HepG2 (cell line): Measurements from ENCODE around the gene FAM83G. TPM values are rescaled to one million over a fixed set of nuclear protein-coding genes. Genes with fewer than 3 reads are reported as not detected.

Experiments used
- AGO2 ChIP-seq: fragments of 200-400 bp; formaldehyde crosslinking; optimal IDR thresholded peaks from 2 replicates; pipeline ENCODE3; 2017; ENCODE audit warnings: mild to moderate bottlenecking, low read depth, low read length, moderate library complexity
- DPF2 ChIP-seq: sonication (generic); formaldehyde crosslinking; IDR thresholded peaks from 2 replicates; pipeline ENCODE4 v1.4.0; 2020; ENCODE audit warnings: mild to moderate bottlenecking, low read depth, missing genetic modification reagents, borderline replicate concordance
- FOXO1 ChIP-seq: sonication (generic); formaldehyde crosslinking; IDR thresholded peaks from 2 replicates; pipeline ENCODE4 v1.4.0; 2020; ENCODE audit warnings: missing genetic modification reagents
- GTF2F1 ChIP-seq: fragments of 150-350 bp; IDR thresholded peaks from 2 replicates; pipeline ENCODE4 v1.6.1; 2014; ENCODE audit warnings: low read length
- GTF3A ChIP-seq: sonication (generic); formaldehyde crosslinking; conservative IDR thresholded peaks from 2 replicates; pipeline ENCODE4 v1.4.0; 2020; ENCODE audit warnings: mild to moderate bottlenecking, missing genetic modification reagents
- MAZ ChIP-seq, 2 experiments: sonication (generic) in 1 of 2; formaldehyde crosslinking in 1 of 2; IDR thresholded peaks; 2 replicates each; pipeline versions ENCODE4 v1.5.0 to v1.6.1; 2012 to 2020; ENCODE audit warnings: low read depth in 2 of 2, mild to moderate bottlenecking in 2 of 2, borderline replicate concordance in 1 of 2, improper control_type of control experiment in 1 of 2, low read length in 1 of 2, missing genetic modification reagents in 1 of 2, moderate library complexity in 1 of 2
- RFXANK ChIP-seq: IDR thresholded peaks from 2 replicates; pipeline ENCODE4 v1.6.1; 2016
- RXRB ChIP-seq: IDR thresholded peaks from 2 replicates; pipeline ENCODE4 v1.6.1; 2016; ENCODE audit warnings: borderline replicate concordance, missing genetic modification reagents, missing compliant biosample characterization
- SP2 ChIP-seq: sonication (generic); formaldehyde crosslinking; IDR thresholded peaks from 2 replicates; pipeline ENCODE4 v1.5.1; 2020; ENCODE audit warnings: mild to moderate bottlenecking, missing genetic modification reagents
- TMF1 ChIP-seq: sonication (generic); formaldehyde crosslinking; IDR thresholded peaks from 2 replicates; pipeline ENCODE4 v1.8.1; 2022; ENCODE audit warnings: low read depth, missing genetic modification reagents
- ZEB1 ChIP-seq: IDR thresholded peaks from 2 replicates; pipeline ENCODE4 v1.6.1; 2012; ENCODE audit warnings: mild to moderate bottlenecking, low read depth, inconsistent platforms; ENCODE audit not compliant: insufficient replicate concordance
- ZFX ChIP-seq: sonication (generic); formaldehyde crosslinking; IDR thresholded peaks from 2 replicates; pipeline ENCODE4 v1.4.0; 2020; ENCODE audit warnings: mild to moderate bottlenecking, low read depth, missing genetic modification reagents, moderate library complexity
- ZNF124 ChIP-seq: sonication (generic); formaldehyde crosslinking; IDR thresholded peaks from 2 replicates; pipeline ENCODE4 v1.4.0; 2020; ENCODE audit warnings: missing genetic modification reagents
- ZNF24 ChIP-seq: fragments of 450-650 bp; IDR thresholded peaks from 2 replicates; pipeline ENCODE4 v1.6.1; 2017; ENCODE audit warnings: antibody characterized with exemption, mild to moderate bottlenecking
- polyA plus RNA-seq, 8 experiments: library from polyadenylated mRNA; depleted of rRNA in 3 of 8; stranded (reverse) in 7 of 8; unstranded in 1 of 8; fragments of >200 nt; fragmentation: Illumina TruSeq in 4 of 8; extraction: Trizol in 4 of 8; gene quantifications; 2 replicates each; pipeline versions ENCODE4 v1.2.1 to v1.2.3, GENCODE V29; 2011 to 2016; ENCODE audit warnings: low read depth in 4 of 8, missing spikeins in 1 of 8, mixed read lengths in 1 of 8; ENCODE audit not compliant: insufficient read depth in 1 of 8
- total RNA-seq, 5 experiments: library from RNA; depleted of rRNA; stranded (reverse); fragments of >200 nt; fragmentation: Illumina TruSeq; extraction: Trizol; gene quantifications; 2 replicates each; pipeline ENCODE4 v1.2.3, GENCODE V29; 2016; ENCODE audit warnings: low read depth in 1 of 5
- TF ChIP-seq, protein P1 (sequence below): sonication (generic); formaldehyde crosslinking; IDR thresholded peaks from 2 replicates; pipeline ENCODE4 v1.8.0; 2022; ENCODE audit warnings: missing genetic modification reagents, low read depth, mild to moderate bottlenecking, borderline replicate concordance
- TF ChIP-seq, protein P2 (sequence below): sonication (generic); formaldehyde crosslinking; IDR thresholded peaks from 2 replicates; pipeline ENCODE4 v1.5.0; 2020; ENCODE audit warnings: missing genetic modification reagents, mild to moderate bottlenecking, borderline replicate concordance
- TF ChIP-seq, protein P3 (sequence below): sonication (generic); formaldehyde crosslinking; IDR thresholded peaks from 2 replicates; pipeline ENCODE4 v1.4.0; 2020; ENCODE audit warnings: missing genetic modification reagents
- TF ChIP-seq, protein P4 (sequence below): sonication (generic); formaldehyde crosslinking; IDR thresholded peaks from 2 replicates; pipeline ENCODE4 v1.5.0; 2020; ENCODE audit warnings: missing genetic modification reagents
- TF ChIP-seq, protein P5 (sequence below): sonication (generic); formaldehyde crosslinking; IDR thresholded peaks from 2 replicates; pipeline ENCODE4 v1.4.0; 2020; ENCODE audit warnings: missing genetic modification reagents

The FAM83G gene
- total and polyA plus RNA-seq, 2 of the 13 experiments (the other 11 are each of a cell fraction or from before 2014, with no cell fraction given), result 13.7 to 18.6 TPM

DNA sequence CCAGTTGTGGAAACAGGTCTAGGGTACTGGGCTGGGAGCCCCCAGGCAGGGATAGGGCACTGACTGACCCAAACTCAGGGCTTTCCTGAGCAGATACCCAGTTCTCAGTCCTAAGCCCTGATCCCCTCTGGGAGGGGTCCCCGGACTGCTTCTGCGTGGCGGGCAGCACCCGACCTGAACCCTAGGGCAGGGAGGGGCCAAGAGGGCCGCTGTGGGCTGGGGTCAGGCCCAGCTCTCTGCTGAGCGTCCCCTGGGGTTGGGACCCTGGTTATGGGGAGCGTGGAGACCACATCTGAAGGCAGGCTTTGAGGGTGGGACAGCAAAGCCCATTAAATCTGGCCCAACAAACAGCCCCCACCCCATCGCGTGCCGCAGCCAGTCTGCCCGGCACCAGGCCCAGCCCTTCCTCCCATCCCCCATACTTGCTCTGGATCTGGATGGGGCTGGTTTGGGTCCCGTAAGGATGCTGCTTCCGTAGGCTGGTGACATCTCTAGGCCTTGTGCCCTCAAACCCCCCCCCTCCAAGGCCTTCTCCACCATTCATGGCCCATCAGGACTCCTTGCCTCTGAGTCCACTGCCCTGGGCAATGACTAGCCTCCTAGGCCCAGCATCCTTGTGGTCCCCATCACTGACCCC, 691 bp upstream of the FAM83G start (continued):
- TF ChIP-seq RXRB (no peak), ZNF124 (no peak), ZFX (no peak; the same call in 1 of the 2 replicates), GTF2F1 (no peak), DPF2 (no peak), AGO2 (peak; percentile 45), RFXANK (CRISPR knock-in tag) (no peak), ZEB1 (no peak), SP2 (peak; percentile 23; the same call in 1 of the 2 replicates), GTF3A (CRISPR knock-in tag) (0 out of 2 replicates have a peak, but pooled peaks have one; percentile 17), TMF1 (CRISPR knock-in tag) (no peak), MAZ (IDR thresholded peaks at IDR 0.05; ENCODE audit: borderline replicate concordance, low read depth, low read length) (no peak), MAZ (CRISPR knock-in tag; IDR thresholded peaks at IDR 0.05; ENCODE audit: low read depth) (peak; percentile 8; the same call in 1 of the 2 replicates), FOXO1 (no peak), ZNF24 (no peak)
- TF ChIP-seq, protein P1, sequence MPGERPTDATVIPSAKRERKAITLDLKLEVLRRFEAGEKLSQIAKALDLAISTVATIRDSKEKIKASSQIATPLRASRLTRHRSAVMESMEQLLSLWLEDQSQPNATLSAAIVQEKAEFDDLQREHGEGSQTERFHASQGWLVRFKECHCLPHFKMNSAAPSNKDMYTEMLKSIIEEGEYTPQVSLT (CRISPR knock-in tag), result no peak
- TF ChIP-seq, protein P2, sequence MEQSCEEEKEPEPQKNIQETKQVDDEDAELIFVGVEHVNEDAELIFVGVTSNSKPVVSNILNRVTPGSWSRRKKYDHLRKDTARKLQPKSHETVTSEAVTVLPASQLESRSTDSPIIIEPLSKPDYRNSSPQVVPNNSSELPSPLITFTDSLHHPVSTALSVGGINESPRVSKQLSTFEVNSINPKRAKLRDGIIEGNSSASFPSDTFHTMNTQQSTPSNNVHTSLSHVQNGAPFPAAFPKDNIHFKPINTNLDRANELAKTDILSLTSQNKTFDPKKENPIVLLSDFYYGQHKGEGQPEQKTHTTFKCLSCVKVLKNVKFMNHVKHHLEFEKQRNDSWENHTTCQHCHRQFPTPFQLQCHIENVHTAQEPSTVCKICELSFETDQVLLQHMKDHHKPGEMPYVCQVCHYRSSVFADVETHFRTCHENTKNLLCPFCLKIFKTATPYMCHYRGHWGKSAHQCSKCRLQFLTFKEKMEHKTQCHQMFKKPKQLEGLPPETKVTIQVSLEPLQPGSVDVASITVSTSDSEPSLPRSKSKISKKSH (CRISPR knock-in tag), result peak; percentile 41; the same call in 1 of the 2 replicates
- TF ChIP-seq, protein P3, sequence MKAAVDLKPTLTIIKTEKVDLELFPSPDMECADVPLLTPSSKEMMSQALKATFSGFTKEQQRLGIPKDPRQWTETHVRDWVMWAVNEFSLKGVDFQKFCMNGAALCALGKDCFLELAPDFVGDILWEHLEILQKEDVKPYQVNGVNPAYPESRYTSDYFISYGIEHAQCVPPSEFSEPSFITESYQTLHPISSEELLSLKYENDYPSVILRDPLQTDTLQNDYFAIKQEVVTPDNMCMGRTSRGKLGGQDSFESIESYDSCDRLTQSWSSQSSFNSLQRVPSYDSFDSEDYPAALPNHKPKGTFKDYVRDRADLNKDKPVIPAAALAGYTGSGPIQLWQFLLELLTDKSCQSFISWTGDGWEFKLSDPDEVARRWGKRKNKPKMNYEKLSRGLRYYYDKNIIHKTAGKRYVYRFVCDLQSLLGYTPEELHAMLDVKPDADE, result 0 out of 2 replicates have a peak, but pooled peaks have one; percentile 40
- TF ChIP-seq, protein P4, sequence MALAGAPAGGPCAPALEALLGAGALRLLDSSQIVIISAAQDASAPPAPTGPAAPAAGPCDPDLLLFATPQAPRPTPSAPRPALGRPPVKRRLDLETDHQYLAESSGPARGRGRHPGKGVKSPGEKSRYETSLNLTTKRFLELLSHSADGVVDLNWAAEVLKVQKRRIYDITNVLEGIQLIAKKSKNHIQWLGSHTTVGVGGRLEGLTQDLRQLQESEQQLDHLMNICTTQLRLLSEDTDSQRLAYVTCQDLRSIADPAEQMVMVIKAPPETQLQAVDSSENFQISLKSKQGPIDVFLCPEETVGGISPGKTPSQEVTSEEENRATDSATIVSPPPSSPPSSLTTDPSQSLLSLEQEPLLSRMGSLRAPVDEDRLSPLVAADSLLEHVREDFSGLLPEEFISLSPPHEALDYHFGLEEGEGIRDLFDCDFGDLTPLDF (CRISPR knock-in tag), result no peak
- TF ChIP-seq, protein P5, sequence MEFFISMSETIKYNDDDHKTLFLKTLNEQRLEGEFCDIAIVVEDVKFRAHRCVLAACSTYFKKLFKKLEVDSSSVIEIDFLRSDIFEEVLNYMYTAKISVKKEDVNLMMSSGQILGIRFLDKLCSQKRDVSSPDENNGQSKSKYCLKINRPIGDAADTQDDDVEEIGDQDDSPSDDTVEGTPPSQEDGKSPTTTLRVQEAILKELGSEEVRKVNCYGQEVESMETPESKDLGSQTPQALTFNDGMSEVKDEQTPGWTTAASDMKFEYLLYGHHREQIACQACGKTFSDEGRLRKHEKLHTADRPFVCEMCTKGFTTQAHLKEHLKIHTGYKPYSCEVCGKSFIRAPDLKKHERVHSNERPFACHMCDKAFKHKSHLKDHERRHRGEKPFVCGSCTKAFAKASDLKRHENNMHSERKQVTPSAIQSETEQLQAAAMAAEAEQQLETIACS (CRISPR knock-in tag), result 0 out of 2 replicates have a peak, but pooled peaks have one; percentile 9
